ENCODE measurements around the gene CADPS.

Gene CADPS

DNA sequence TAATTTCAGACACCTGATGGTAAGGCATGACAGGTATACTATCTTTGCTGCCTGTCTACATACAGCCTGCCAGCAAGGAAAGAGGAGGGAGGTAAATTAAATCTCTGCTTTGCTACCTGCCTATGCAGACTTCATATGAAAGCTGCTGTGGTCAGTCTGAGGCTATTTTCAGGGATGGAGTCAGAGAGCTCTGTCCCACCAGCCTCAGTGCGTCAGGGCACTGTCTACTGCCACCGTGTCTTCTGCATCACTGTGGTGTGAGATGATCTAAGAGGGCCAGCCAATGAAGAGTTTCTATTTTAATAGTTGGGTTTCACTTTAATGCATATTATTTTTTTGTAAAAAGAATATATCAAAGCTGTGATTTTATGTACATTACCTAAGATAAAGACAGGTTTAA is 125.6 kb downstream of the CADPS start:
- FAIRE-seq: no peak
- no peak for DNase-seq (ENCODE audit: low spot score)

DNA sequence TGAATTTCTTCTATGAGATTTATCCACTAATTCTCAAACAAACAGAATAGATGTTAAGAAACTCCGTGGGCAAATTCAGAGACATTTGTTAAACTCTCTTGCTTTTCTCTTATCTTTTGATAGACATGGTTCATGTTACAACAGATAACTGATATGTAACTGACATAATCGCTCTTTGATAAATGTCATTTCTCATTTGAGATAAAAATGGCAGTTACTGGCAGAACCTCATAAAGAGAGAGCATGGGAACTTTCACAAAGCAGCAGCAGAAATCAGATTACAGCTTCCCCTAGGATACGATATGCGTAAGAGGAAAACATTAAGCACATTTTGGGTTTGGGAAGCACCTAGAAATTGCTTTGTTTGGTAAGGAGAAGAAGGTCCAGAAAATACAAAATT is 126.1 kb downstream of the CADPS start:
- no peak for FAIRE-seq
- no peak for DNase-seq (ENCODE audit: low spot score)

DNA sequence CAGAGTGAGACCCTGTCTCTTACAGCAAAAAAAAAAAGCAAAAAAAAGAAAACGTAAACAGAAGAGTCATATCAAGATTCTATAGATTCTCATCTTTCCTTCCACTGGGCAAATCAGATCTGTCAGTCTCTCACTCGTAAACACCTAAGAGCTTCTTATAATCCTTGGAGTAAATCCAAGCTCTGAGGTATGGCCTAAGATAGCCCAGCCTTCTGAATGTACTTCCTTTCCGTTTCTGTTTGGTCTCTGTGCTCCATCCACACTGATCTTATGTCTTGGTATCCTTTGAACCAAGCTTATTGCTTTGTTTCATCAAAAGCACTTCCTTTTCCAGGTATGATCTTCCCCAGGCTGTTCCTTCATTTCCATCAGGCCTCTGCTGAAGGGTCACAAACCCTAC is 137.8 kb downstream of the CADPS start:
- no peak for FAIRE-seq
- no peak for DNase-seq (ENCODE audit: low spot score)

DNA sequence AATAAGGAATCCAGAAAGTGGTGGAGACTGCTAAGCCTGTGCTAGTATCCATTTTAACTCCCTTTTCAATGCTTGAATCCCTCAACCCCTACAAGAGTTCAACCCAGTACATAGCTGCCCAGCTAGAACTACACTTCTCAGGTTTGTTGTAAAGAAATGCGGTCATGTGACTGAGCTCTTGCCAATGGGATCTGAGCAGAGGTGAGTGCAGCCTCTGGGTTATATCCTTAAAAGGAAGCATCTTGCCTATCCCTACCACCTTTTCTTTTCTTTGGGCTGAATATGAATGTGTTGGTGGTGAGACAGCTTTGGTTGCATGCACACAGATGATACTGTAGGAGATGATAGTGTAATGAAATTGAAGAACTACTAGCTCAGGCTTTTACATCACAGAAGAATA is 139.7 kb downstream of the CADPS start:
- DNase-seq (ENCODE audit: low spot score): no peak
- FAIRE-seq: no peak

DNA sequence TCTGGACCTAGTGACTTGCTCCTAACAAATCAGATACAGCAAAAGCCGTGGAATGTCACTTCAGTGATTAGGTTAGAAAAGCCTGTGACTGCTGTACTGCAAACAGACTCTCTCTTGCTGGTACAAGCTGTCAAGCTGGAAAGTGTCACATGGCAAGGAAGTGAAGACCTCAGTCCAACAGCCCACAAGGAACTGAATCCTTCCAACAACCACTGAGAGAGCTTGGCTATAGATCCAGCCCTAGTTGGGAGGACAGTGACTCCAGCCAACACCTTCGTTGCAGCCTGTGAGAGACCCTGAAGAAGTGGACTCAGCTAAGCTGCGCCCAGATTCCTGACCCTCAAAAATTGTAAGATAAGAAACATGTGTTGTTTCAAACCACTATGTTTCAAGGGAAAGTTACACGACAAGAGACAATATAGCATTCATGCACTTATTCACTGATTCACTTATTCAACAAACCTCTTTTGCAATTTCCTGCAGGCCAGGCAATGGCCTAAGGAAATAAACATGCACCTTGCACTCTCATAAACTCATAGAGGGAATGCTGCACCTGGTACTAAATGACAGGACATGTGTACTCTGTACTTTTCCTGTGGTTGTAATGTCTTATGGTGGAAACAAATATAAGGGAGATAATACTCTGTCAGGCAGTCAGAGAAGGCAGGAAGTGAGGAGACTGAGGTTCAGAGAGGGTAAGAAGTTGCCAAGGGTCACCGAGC is 142.9 kb downstream of the CADPS start:
- no peak for FAIRE-seq
- no peak for DNase-seq (ENCODE audit: low spot score)

DNA sequence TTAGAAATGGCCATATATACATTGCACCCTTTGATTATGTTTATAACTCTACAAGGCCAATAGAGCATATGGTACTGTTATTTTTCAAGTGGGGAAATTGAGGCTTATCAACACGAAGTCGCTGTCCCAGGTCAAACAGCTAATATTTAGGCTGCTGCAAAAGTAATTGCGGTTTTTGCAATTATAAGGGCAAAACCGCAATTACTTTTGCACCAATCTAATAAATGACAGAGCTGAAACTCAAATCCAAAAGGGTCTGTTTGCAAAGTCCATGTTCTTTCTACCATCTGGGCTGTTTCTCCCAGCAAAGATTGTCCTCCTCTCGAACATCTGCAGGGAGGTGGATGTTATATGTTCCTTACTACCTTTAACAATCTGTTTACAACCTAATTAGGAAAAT is 147.2 kb downstream of the CADPS start:
- no peak for FAIRE-seq
- no peak for DNase-seq (ENCODE audit: low spot score)

DNA sequence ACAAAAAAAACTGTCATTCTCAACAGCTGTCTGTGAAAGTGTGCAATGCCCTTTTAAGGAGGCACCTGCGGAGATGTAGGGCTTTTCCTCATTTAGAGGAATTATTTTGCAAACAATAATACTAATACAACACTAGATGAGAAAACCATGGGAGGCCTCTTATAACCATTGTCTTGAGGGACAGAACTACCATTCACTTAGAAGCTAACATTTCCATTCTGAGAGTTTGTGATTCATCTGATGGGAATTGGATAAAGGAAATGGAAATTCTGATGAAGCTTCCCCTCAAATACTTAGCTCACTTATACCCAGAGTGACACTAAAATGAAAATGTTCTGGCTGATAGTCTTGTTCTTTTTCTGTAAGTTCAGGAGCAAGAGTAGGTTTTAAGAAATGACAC is 147.7 kb downstream of the CADPS start:
- DNase-seq (ENCODE audit: low spot score): no peak
- no peak for FAIRE-seq

DNA sequence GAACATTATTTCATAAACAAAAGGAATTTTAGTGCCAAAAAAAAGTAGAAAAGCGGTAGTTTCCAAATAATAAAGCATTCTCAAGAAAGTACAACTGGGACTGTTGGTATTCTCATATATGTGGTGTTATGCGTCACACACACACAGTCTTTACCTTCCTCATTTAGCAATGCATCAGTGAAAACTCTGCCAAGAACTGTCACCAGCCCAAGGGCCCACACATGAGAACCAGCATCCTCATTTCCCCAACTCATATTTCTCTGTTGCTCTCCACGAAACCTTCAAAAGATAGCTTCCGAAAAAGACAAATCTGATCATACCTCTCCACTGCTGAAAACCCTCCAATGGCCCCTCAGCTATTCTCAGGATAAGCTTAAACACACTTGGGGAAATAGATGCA is 150.7 kb downstream of the CADPS start:
- FAIRE-seq: no peak

DNA sequence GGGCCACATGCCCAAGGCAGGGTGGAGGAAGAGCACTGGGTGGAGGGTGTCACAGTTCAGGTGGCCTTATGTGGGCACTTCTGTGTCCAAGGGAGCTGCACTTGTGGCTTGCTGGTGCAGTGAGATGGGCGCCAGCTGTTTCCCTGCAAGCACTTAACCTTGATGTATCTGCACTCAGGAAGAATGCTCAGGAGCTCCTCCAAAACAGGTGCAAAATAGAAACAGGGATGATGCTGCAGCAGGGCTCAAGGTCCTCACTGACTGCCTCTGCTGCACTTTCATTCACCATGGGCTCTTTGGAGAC is 151.3 kb downstream of the CADPS start:
- no peak for DNase-seq (ENCODE audit: low spot score)
- no peak for FAIRE-seq

More for the DNA sequence above, 150.7 kb downstream of the CADPS start:
- no peak for DNase-seq (ENCODE audit: low spot score)

DNA sequence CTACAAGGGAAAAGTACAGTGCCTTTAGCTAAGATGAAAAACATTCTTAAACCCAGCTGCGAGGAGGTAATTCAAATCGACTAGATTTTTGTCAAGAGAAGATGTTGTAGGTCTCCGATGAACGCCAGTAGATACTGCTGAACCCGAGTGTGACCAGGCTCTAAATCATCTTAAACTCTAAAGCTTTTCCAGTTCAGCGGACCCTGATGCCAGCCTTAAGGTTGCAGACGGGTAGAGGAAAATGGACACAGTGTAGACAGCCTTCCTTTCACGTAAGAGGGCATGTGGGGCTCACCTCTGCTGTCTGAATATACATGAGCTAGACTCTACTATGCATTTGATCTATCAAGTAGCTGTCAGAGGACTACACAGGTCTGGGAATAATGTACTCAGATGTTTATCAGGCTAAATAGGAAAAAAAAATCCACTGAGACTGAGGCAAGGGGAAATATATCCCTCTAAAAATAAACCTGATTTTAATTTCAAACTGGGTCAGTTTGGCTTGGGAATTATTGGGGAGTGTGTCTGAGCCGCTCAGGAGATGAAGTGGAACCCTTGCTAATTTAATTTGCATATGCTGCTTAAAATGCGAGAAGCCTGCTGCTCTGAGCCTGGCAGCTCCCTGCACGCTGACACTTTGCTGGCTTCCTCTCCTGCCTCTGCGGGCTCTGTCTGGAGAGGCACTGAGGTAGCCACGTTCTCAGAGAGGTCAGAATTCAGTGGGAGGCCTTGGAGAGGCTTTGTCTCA is 151.9 kb downstream of the CADPS start:
- DNase-seq (ENCODE audit: low spot score): no peak
- no peak for FAIRE-seq

DNA sequence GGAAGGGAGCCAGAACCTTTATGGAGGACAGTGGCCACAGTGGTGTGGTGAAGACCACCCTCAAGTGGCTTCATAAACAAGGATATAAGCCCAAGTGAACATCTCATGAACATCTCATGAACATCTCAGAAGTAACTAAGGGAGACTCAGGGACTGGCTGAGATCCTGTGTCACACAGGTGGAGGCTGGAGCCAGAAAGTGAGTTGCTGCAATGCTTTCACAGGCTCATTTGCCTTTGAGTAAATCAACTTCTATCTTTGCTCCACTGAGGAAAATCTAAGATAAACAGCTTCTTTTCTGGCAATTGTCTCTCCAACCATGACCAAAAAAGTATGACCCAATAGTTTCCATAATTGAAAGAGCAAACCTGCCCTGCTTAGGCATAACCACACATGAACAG is 152.9 kb downstream of the CADPS start:
- FAIRE-seq: no peak

DNA sequence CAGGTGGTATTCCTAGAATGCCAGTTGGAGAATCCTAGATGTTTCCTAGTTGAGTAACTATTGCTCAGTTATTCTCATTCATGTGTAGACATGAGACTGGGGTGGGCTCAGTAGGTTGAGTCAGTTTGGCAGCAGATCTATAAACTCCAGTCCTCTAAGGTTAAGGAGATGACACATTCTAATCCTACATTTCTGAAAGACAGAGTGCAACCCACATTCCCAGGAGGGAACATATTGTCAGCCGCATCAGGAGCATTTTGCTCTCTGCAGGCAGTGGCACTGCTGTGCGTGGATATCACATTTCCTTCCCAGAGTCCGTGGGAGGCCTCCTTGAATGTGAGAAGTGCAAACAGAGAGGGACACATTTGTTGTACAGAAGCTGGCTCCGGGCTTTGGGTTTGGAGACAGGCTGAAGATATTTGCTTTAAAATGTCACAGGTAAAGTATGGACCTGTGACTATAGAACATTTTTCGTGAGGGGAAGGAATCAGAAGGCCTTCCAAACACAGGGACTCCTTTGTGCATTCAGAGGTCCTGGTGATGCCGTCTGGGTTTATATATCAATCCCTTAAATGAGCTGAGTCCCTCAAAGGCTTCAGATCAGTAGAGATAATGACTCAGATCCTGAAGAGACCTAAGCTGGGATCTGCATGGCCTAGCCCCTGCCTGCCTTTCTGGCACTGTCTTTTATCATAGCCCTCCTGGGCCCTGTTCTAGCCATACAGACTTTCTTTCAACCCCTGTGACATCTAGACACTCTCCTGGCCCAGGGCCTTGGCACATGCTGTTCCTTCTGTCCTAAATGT is 156.5 kb downstream of the CADPS start:
- no peak for DNase-seq (ENCODE audit: low spot score)

More for the DNA sequence above, 152.9 kb downstream of the CADPS start:
- no peak for DNase-seq (ENCODE audit: low spot score)

DNA sequence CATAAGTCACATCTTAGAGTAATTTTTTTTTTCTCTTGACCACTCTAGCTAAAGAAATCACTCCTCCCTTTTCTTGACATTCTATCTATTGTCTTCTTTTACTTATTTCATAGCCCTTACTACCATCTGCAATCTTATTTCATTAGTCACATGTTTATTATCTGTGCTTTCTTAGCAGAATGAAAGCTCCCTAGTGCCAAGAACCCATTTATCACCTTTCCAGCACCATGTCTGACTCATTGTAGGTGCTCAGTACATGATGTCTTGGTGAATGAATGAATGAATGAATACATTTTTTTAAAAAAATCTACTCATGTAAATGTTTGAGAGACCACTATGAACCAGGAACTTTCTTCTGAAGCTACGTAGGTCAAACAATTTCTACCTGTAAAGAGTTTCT is 157.2 kb downstream of the CADPS start:
- FAIRE-seq (no peak), DNase-seq (ENCODE audit: low spot score) (no peak)

More for the DNA sequence above, 156.5 kb downstream of the CADPS start:
- no peak for FAIRE-seq

DNA sequence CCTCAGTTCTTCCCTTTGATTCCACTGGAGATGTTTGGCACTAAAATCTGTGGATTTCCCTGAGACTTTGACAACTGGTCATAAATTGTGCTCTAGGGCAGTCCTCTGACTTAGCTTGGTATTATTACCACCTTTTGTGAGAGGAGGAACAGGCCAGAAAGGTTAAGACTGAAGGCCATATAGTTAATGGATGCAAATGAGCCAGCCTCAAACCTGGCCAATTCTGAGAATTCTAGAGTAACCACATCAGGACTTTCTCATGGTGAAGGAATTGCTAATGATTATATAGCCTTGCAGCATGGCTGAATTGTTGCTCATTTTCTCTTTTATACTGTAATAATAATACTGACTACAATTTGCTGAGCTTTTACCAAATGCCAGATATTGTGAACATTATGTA is 162.5 kb downstream of the CADPS start:
- DNase-seq (ENCODE audit: low spot score) (no peak), FAIRE-seq (no peak)

DNA sequence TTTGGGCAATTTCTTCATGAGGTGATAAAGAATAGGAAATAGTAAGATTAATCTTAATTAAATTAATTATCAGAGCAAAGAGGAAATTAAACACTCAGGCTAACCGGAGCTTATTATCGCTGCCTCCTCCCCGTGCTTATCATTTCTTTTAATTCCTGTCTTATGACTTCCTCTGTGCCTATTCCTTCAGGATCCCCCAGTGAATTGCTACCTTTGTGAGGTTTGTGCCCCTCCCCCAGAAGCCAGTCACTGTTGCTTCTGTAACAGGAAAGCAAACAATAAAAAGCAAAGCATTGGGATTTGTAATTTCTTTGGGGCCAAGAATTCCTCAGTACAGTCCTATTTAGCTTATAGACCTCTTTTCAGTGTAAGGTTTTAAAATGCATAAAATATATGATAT is 164.5 kb downstream of the CADPS start:
- no peak for FAIRE-seq
- DNase-seq (ENCODE audit: low spot score): no peak

DNA sequence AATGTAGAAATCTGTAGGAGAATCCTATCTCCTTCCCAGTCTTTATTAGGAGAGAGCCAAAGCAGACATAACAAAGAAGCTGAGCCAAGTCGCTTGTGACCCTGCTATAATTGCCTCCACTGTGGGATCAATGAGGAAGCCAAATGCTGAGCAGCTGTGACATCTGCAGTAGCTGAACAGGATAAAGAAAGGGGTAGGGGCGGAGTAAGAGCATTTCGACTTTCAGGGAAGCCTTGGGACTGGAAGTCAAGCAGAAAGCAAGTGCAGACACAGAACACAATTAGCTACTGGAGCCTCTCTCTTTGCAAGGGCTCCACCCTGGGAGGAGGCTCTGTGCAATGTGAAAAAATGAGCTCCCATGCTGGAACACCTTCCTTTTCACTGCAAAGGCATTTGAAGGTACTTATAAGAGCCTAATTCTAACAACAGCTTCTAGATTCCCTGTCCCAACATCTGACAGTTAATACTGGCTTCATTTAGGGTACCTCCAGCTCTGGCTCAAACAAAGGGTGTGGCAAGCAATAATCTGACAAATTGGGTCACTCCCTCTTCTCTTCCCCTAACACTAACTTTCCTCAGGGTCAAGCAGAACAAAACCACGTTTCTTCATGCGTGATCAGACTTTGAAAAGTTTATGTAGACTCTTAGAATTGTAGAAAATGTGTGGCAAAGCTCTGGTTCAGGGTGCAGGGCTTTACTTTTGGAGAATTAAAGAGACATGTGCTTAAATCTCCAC is 166.4 kb downstream of the CADPS start:
- no peak for FAIRE-seq
- DNase-seq (ENCODE audit: low spot score): no peak

DNA sequence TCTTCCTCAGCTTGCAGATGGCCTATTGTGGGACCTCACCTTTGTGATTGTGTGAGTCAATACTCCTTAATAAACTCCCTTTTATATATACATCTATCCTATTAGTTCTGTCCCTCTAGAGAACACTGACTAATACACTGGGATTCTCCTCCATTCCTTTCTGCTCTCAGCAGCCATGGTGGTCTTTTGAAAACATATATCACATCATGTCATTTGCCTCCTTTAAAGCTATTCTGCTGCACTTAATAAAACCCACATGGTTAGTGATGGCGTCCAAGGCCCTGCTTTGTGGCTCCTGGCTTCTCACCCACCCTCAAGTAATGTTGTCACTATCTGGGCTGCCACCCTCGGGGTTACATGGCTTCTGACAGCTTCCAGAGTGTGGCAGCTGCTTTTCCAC is 169.5 kb downstream of the CADPS start:
- FAIRE-seq (no peak), DNase-seq (ENCODE audit: low spot score) (no peak)

DNA sequence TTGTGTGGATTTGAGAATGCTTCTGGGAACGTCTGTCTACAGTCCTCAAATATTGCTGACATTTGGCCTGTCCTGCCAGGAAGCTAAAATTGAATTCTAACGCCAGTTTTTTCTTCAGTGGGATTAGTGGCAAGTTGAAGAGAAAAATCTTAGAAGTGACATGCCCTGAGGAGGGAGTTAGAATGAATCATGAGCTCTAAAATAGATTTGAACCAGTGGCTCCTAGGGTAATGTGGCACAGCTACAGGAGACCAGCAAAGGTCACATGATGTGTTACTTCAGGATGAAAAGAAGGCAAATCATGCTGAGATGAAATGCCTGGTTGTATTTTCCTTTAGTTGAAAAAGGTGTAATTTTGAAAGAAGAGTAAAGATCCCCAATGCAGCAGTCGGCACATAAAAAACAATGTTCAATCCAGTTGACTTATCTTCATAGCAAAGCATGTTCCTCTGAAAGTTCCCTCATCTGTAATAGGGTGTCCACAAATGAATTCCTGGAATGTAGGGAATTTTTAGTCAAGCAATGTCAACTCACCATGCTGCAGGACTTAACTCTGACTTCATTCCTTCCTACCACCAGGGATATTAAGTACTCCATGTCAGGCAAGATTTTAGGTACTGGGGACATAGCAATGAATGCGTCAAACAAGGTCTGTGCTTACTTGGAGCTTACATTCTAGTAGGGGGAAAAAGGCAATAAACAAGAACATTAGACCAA is 171.6 kb downstream of the CADPS start:
- DNase-seq (ENCODE audit: low spot score) (no peak), FAIRE-seq (no peak)

DNA sequence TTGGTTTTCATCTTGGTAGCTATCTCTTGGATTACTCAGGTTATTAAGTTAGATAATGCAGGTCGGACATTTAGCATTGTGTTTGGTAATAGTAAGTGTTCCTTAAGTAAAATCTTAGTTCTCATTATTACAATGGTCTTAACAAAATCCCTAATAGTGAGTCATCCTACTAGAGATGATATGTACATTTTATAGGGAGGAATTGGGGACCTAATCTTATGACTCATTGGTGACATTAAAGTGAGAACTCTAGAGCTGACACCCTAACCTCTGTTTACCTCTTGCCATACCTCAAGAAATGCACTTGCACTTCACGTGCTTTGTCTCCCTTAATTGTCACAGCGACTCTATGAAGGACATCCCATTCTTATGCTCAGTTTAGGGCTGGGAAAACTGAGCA is 174.9 kb downstream of the CADPS start:
- DNase-seq (ENCODE audit: low spot score) (no peak), FAIRE-seq (no peak)

DNA sequence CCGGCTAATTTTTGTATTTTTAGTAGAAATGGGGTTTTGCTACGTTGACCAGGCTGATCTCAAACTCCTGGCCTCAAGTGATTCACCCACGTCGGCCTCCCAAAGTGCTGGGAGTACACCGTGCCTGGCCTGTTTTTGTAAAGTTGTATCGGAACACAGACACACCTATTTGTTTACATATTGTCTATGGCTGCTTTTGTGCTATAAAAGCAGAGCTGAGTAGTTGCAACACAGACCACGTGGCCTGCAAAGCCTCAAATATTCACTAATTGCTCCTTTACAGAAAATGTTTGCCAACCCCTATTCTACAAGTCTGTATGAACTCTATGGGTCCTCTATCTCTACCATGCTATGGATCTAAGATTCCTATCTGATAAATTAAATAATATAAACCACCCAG is 175.5 kb downstream of the CADPS start:
- FAIRE-seq: no peak

DNA sequence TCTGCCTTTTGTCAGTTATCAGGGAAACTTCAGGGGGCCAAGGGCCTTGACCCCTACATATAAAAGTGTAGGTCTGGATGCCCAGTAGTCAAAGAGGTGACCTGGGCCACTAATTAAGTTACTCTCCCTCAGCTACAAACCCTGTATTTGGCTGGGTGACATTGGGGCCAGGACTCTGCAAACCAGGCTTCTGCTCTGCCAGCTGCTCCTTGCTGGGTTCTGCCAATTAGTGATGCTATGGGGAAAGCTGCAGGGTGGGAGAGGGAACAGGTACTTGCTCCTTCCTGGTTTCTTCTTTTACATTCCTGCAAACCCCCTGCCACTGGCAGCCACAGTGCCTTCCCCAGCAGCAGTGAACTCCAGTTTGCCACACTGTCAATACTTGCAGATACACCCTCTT is 179.2 kb downstream of the CADPS start:
- DNase-seq (ENCODE audit: low spot score): no peak
- no peak for FAIRE-seq

More for the DNA sequence above, 175.5 kb downstream of the CADPS start:
- no peak for DNase-seq (ENCODE audit: low spot score)
